ENCODE measurements around the gene UBAP2L.
"Not testable (repeated sequence)": the region's sequence is repeated elsewhere in the genome, so short reads cannot be mapped to it uniquely, and the experiment has no call there.

The UBAP2L gene

GRCh38 chr1:154288661-154289060, 67.9 kb downstream of the UBAP2L start:
- no peak for DNase-seq
- intact Hi-C loops (cut with DNase I) = no loop called here

DNA sequence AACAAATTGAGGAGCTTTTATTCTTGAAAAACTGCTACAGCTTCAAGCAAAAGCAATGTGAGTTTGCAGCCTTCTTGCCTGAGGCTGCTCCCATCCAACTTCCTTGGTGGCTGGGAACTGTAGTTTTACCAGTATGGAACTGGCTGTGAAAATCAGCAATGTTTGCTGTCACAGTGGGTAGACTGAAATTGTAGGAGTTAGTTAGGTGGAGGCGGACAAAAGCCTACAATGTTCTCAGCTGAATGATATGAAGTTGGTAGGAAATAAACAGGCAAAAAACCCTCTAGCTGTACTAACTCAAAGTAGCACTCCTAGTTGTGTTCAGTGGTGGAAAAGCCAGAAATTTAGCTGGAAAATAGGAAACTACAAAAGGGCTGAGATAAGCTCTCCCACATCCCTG, 70.2 kb downstream of the UBAP2L start:
- DNase-seq = peak in 27 of 42 donors; percentile 8 to 81 (median 39)
- intact Hi-C loops (cut with DNase I) = no loop called here

GRCh38 chr1:154295408-154296235, 74.9 kb downstream of the UBAP2L start:
- no peak for DNase-seq
- intact Hi-C loops (cut with DNase I) = no loop called here

DNA sequence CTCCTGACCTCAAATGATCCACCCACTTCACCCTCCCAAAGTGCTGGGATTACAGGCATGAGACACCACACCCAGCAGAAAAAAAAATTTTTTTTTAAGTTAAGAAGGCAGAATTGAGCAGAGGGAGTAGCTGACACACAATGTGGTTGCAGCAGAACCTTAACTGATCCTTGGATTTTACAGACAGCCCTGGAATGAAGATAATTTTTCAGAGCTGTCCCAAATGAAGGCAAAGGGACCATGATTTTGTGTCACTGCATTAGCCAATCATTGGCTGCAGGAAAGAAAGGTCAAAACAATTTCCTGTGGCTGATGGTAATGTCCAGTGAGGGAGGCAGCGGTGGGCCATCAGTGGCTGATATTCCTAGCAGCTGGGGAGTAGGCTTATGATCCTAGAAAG, 80.8 kb downstream of the UBAP2L start:
- intact Hi-C loops (cut with DNase I) = no loop called here
- DNase-seq = no peak

- DNase-seq = peak in 38 of 42 donors; percentile 22 to 92 (median 67)
- intact Hi-C loops (cut with DNase I) = no loop called here
Measured at GRCh38 chr1:154304664-154305337, 84.0 kb downstream of the UBAP2L start.

- no peak for DNase-seq
- intact Hi-C loops (cut with DNase I) = no loop called here
Measured at GRCh38 chr1:154306151-154306550, 85.4 kb downstream of the UBAP2L start.

DNA sequence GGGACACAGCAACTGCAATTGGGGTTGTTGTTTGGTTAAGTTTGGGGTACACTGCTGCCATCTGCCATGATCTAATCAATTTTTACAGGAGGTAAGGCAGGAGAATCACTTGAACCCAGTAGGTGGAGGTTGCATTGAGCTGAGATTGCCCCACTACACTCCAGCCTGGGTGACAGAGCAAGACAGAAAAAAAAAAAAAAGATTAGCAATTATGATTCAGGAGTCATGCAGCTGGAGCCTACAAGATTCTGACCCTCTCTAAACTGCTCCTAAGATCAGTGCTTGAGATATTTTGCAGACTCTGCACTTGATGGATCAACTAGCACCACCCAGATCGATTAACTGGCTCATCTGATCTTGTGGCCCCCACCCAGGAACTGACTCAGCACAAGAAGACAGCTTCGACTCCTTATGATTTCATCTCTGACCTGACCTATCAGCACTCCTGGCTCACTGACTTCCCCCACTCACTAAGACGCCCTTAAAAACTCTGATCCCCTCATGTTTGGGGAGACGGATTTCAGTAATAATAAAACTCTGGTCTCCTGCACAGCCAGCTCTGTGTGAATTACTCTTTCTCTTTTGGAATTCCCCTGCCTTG, 87.0 kb downstream of the UBAP2L start:
- intact Hi-C loops (cut with DNase I); DNase-seq: not testable (repeated sequence)

GRCh38 chr1:154309136-154309535, 88.4 kb downstream of the UBAP2L start:
- intact Hi-C loops (cut with DNase I); DNase-seq: not testable (repeated sequence)

DNA sequence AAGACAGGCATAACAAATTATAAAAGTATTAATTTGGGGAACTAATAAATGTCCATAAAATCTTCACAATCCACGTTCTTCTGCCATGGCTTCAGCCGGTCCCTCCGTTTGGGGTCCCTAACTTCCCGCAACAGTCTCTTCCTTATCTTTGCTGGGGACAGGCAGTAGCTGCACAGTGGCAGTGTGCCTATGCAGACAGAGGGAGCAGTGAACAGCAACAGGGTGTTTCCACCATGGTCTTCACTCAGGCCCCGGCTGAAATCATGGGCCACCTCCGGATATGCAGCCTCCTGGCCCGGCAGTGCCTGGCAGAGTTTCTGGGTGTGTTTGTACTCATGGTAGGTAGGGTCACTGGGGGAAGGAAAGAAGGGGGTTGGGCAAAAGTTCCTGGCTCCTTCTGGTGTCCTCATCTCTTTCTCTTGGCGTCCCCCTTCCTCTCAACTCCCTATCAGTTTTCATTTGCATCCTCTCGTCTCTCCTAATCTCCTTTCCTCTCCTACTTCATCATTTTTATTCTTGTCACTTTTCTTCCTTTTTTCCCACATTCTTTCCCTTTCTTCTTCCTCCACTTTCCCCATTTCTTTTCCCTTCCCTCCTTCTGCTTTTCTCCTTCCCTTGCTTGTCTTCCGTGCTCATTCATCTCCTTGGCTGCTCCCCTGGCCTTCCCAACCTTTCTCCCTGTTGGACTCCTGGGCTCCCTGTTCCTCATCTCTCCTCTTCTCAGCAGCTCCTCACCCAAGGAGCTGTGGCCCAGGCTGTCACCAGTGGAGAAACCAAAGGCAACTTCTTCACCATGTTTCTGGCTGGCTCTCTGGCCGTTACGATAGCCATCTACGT, 91.7 kb downstream of the UBAP2L start:
- DNase-seq; intact Hi-C loops (cut with DNase I): not testable (repeated sequence)

GRCh38 chr1:154313066-154313356, 92.3 kb downstream of the UBAP2L start:
- intact Hi-C loops (cut with DNase I) = no loop called here
- DNase-seq = no peak

- DNase-seq; intact Hi-C loops (cut with DNase I): not testable (repeated sequence)
Measured at GRCh38 chr1:154314226-154314625, 93.5 kb downstream of the UBAP2L start.

- intact Hi-C loops (cut with DNase I) = no loop called here
- DNase-seq = no peak
Measured at GRCh38 chr1:154316704-154317103, 95.9 kb downstream of the UBAP2L start.

DNA sequence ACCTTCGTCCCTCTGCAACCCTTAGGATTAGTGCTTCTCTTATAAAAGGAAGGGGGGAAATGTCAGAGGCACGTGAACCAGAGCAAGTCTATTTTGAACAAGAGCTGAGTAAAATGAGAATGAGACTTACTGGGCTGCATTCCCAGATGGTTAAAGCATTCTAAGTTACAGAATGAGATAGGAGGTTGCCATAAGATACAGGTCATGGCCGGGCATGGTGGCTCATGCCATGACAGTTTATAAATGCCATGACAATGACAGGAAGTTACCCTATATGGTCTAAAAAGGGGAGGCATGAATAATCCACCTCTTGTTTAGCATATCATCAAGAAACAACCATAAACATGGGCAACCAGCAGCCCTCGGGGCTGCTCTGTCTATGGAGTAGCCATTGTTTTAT, 97.6 kb downstream of the UBAP2L start:
- no peak for DNase-seq

More for the DNA sequence above, 97.6 kb downstream of the UBAP2L start:
- intact Hi-C loops (cut with DNase I) = no loop called here

Data from head of caudate nucleus (tissue), 42 donors.